ENCODE measurements around the gene MRPS27. TPM values are rescaled to one million over a fixed set of nuclear protein-coding genes. Genes with fewer than 3 reads are reported as not detected.

MRPS27 gene
- total RNA-seq, 2 experiments from 2014 or later = 25.0 to 26.1 TPM

DNA sequence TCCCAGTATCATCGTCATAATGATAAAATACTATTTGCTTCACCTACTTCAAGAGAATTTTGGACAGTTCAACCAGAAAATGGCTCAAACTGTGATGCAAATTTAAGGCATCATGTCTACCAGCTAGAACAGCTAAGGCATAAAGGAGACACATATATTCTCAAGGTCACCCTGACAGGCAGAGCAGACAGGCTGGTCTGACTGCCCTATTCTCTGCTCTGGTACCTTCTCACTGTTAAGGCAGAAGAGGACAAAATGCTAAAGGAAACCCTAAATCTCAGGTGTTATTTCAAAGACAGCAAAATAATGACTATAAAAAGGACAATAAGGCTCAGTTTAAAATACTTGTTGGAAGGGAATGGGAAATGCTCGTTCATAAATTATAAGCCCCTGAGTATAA lies 87.2 kb downstream of the MRPS27 start:
- peaks cover 81% of the 10 kb centered on the region for H3K36me3 Mint-ChIP-seq (ENCODE audit: low read depth)
- peaks cover 48% of the 10 kb centered on the region for H3K4me1 Mint-ChIP-seq (ENCODE audit: low read depth)

GRCh38 chr5:72231991-72232703 lies 87.9 kb downstream of the MRPS27 start:
- H3K4me3 Mint-ChIP-seq = peak overlapping the region; percentile 44
- peaks cover 10% of the 10 kb centered on the region for H3K36me3 ChIP-seq (ENCODE audit: insufficient read depth, low read length)
- no peak overlapping the region for H3K27ac ChIP-seq (ENCODE audit: low read depth in 1 of 2, low read length in 2 of 2)
- no peaks in the 10 kb centered on the region for H3K9me3 ChIP-seq (ENCODE audit: control insufficient read depth in 1 of 2, insufficient read depth in 1 of 2, low read length in 2 of 2)
- H3K4me3 ChIP-seq (ENCODE audit: low read length) = no peak overlapping the region
- intact Hi-C loops (cut with DNase I, micrococcal nuclease) = no loop called here
- peaks cover 82% of the 10 kb centered on the region for H3K36me3 Mint-ChIP-seq (ENCODE audit: low read depth)
- no peak overlapping the region for H3K27ac Mint-ChIP-seq
- ChIA-PET POLR2A (no interaction called here), CTCF (no interaction called here)
- H3K9me3 Mint-ChIP-seq = no peaks in the 10 kb centered on the region
- ATAC-seq (ENCODE audit: poor library complexity) (peak; percentile 47), DNase-seq (peak in 3 of 14 experiments; percentile 62 to 80 (median 71))
- H3K4me1 ChIP-seq (ENCODE audit: insufficient read depth, low read length) = peaks cover 15% of the 10 kb centered on the region
- H3K27me3 Mint-ChIP-seq = no peaks in the 10 kb centered on the region
- peaks cover 48% of the 10 kb centered on the region for H3K4me1 Mint-ChIP-seq (ENCODE audit: low read depth)
- no peaks in the 10 kb centered on the region for H3K27me3 ChIP-seq (ENCODE audit: control insufficient read depth in 1 of 2, insufficient read depth in 2 of 2, low read length in 2 of 2)
- TF ChIP-seq, protein P1, sequence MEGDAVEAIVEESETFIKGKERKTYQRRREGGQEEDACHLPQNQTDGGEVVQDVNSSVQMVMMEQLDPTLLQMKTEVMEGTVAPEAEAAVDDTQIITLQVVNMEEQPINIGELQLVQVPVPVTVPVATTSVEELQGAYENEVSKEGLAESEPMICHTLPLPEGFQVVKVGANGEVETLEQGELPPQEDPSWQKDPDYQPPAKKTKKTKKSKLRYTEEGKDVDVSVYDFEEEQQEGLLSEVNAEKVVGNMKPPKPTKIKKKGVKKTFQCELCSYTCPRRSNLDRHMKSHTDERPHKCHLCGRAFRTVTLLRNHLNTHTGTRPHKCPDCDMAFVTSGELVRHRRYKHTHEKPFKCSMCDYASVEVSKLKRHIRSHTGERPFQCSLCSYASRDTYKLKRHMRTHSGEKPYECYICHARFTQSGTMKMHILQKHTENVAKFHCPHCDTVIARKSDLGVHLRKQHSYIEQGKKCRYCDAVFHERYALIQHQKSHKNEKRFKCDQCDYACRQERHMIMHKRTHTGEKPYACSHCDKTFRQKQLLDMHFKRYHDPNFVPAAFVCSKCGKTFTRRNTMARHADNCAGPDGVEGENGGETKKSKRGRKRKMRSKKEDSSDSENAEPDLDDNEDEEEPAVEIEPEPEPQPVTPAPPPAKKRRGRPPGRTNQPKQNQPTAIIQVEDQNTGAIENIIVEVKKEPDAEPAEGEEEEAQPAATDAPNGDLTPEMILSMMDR (IDR thresholded peaks at IDR 0.05) = no peak

More for the DNA sequence above, 87.2 kb downstream of the MRPS27 start:
- ATAC-seq (ENCODE audit: poor library complexity) = no peak
- Mint-ChIP-seq H3K27ac (no peak overlapping the region), H3K27me3 (no peaks in the 10 kb centered on the region), H3K4me3 (peak overlapping the region; percentile 44), H3K9me3 (no peaks in the 10 kb centered on the region)
- ChIA-PET POLR2A (no interaction called here), CTCF (no interaction called here)
- H3K36me3 ChIP-seq (ENCODE audit: insufficient read depth, low read length) = peaks cover 8% of the 10 kb centered on the region
- H3K4me1 ChIP-seq (ENCODE audit: insufficient read depth, low read length) = peaks cover 15% of the 10 kb centered on the region
- TF ChIP-seq, protein P1 (IDR thresholded peaks at IDR 0.05) = no peak
- intact Hi-C loops (cut with DNase I, micrococcal nuclease) = no loop called here
- no peaks in the 10 kb centered on the region for H3K27me3 ChIP-seq (ENCODE audit: control insufficient read depth in 1 of 2, insufficient read depth in 2 of 2, low read length in 2 of 2)
- H3K27ac ChIP-seq (ENCODE audit: low read depth in 1 of 2, low read length in 2 of 2) = no peak overlapping the region
- DNase-seq = no peak
- no peak overlapping the region for H3K4me3 ChIP-seq (ENCODE audit: low read length)
- no peaks in the 10 kb centered on the region for H3K9me3 ChIP-seq (ENCODE audit: control insufficient read depth in 1 of 2, insufficient read depth in 1 of 2, low read length in 2 of 2)

- H3K4me3 ChIP-seq (ENCODE audit: low read length) = no peak overlapping the region
- H3K27ac Mint-ChIP-seq = no peak overlapping the region
- peaks cover 36% of the 10 kb centered on the region for H3K36me3 ChIP-seq (ENCODE audit: insufficient read depth, low read length)
- no peaks in the 10 kb centered on the region for H3K9me3 Mint-ChIP-seq
- intact Hi-C loops (cut with DNase I, micrococcal nuclease) = no loop called here
- peaks cover 83% of the 10 kb centered on the region for H3K36me3 Mint-ChIP-seq (ENCODE audit: low read depth)
- ChIA-PET CTCF (no interaction called here), POLR2A (no interaction called here)
- H3K4me1 ChIP-seq (ENCODE audit: insufficient read depth, low read length) = peaks cover 15% of the 10 kb centered on the region
- peaks cover 33% of the 10 kb centered on the region for H3K4me1 Mint-ChIP-seq (ENCODE audit: low read depth)
- no peaks in the 10 kb centered on the region for H3K27me3 Mint-ChIP-seq
- H3K27me3 ChIP-seq (ENCODE audit: control insufficient read depth in 1 of 2, insufficient read depth in 2 of 2, low read length in 2 of 2) = no peaks in the 10 kb centered on the region
- H3K9me3 ChIP-seq (ENCODE audit: control insufficient read depth in 1 of 2, insufficient read depth in 1 of 2, low read length in 2 of 2) = no peaks in the 10 kb centered on the region
- DNase-seq (no peak), ATAC-seq (ENCODE audit: poor library complexity) (no peak)
- TF ChIP-seq, protein P1 (IDR thresholded peaks at IDR 0.05) = no peak
- H3K27ac ChIP-seq (ENCODE audit: low read depth in 1 of 2, low read length in 2 of 2) = no peak overlapping the region
- H3K4me3 Mint-ChIP-seq = no peak overlapping the region
These were observed 91.1 kb downstream of the MRPS27 start for GRCh38 chr5:72228960-72229359.

All from CD4-positive, alpha-beta T cell (primary cell).